Sigmoid colon (tissue), 4 donors: ENCODE data around the gene CBARP.

Experiments
- POLR2A ChIP-seq, 2 donors: fragments of 450-650 bp; IDR thresholded peaks; one replicate each; pipeline ENCODE4 v1.6.1; 2016; ENCODE audit warnings: antibody characterized with exemption in 2 of 2, mild to moderate bottlenecking in 2 of 2, moderate library complexity in 2 of 2
- POLR2AphosphoS5 ChIP-seq, 4 donors: sonication (generic); formaldehyde crosslinking; IDR thresholded peaks; one replicate each; pipeline ENCODE4 v1.6.1; 2017; ENCODE audit warnings: antibody characterized with exemption in 4 of 4
- TF ChIP-seq, protein P1 (sequence below), 4 experiments: fragments of 450-650 bp in 3 of 4; fragments of 200-600 bp in 1 of 4; IDR thresholded peaks; one replicate each; pipeline ENCODE4 v1.5.1; 2016 to 2019; ENCODE audit warnings: antibody characterized with exemption in 4 of 4, mild to moderate bottlenecking in 3 of 4, moderate library complexity in 2 of 4

DNA sequence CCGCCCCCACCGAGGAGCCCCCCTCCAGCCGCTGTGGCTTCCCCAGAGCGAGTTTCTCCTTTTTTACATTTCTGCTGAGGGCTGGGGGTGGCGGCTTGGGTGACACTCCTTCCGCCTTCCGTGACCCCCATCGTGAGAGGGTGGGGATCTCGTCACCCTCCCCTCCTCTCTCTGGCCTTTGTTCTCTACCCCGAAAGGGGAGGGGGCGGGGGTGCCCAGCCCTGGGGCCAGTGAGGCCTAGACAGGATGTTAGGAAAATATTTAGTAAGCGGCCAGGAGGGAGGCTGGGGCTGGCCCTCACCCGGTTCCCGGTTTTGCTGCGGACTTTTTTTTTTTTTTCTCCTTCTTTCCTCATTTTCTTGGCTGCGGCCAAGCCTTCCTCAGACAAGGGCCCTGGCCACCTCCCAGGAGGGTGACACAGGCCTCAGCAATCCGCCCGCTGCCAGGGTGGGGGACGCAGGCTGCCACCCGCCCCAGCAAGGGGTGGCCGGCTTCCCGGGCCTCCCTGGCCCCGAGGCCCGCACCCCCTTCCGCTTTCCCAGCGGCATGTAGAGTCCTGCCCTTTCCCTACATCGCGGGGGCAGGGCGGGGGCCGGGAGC lies 14.5 kb upstream of the CBARP start:
- TF ChIP-seq, protein P1, sequence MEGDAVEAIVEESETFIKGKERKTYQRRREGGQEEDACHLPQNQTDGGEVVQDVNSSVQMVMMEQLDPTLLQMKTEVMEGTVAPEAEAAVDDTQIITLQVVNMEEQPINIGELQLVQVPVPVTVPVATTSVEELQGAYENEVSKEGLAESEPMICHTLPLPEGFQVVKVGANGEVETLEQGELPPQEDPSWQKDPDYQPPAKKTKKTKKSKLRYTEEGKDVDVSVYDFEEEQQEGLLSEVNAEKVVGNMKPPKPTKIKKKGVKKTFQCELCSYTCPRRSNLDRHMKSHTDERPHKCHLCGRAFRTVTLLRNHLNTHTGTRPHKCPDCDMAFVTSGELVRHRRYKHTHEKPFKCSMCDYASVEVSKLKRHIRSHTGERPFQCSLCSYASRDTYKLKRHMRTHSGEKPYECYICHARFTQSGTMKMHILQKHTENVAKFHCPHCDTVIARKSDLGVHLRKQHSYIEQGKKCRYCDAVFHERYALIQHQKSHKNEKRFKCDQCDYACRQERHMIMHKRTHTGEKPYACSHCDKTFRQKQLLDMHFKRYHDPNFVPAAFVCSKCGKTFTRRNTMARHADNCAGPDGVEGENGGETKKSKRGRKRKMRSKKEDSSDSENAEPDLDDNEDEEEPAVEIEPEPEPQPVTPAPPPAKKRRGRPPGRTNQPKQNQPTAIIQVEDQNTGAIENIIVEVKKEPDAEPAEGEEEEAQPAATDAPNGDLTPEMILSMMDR (IDR thresholded peaks at IDR 0.05): no peak
- TF ChIP-seq POLR2AphosphoS5 (IDR thresholded peaks at IDR 0.05): peak; percentile 52 to 82 (median 78)
- TF ChIP-seq POLR2A (IDR thresholded peaks at IDR 0.05): no peak
